Activated effector memory CD4-positive, alpha-beta T cell treated with anti-CD3 and anti-CD28 coated beads, Interleukin-2, amount 50 U/mL, for 16 hours (primary cell): ENCODE data around the gene SMC4.

ENCODE experiments used
- DNase-seq: peaks from one replicate; pipeline ENCODE4 v3.0.0-alpha.2; 2020

The SMC4 gene

GRCh38 chr3:160395297-160395696 lies 4.2 kb upstream of the SMC4 start:
- DNase-seq: no peak

GRCh38 chr3:160398820-160399124 lies 678 bp upstream of the SMC4 start:
- DNase-seq: no peak

- DNase-seq: peak; percentile 78
Measured at GRCh38 chr3:160400030-160400701, 716 bp downstream of the SMC4 start.

- DNase-seq: peak; percentile 71
Measured at GRCh38 chr3:160400702-160401150, 1.3 kb downstream of the SMC4 start.

GRCh38 chr3:160401291-160402095 lies 2.0 kb downstream of the SMC4 start:
- no peak for DNase-seq

GRCh38 chr3:160402221-160403027 lies 3.0 kb downstream of the SMC4 start:
- DNase-seq: no peak

- DNase-seq: no peak
Measured at GRCh38 chr3:160403028-160403545, 3.6 kb downstream of the SMC4 start.

- no peak for DNase-seq
Measured at GRCh38 chr3:160403796-160404470, 4.5 kb downstream of the SMC4 start.

GRCh38 chr3:160409812-160410610 lies 10.6 kb downstream of the SMC4 start:
- no peak for DNase-seq

GRCh38 chr3:160412477-160412876 lies 13.0 kb downstream of the SMC4 start:
- DNase-seq: no peak

GRCh38 chr3:160413613-160414248 lies 14.3 kb downstream of the SMC4 start:
- DNase-seq: peak; percentile 86

GRCh38 chr3:160417311-160417710 lies 17.9 kb downstream of the SMC4 start:
- no peak for DNase-seq

GRCh38 chr3:160427832-160428424 lies 28.5 kb downstream of the SMC4 start:
- no peak for DNase-seq

- DNase-seq: no peak
Measured at GRCh38 chr3:160434071-160434470, 34.6 kb downstream of the SMC4 start.

GRCh38 chr3:160435095-160435494 lies 35.6 kb downstream of the SMC4 start:
- DNase-seq: no peak

- DNase-seq: no peak
Measured at GRCh38 chr3:160435747-160436146, 36.3 kb downstream of the SMC4 start.

GRCh38 chr3:160437083-160437455 lies 37.6 kb downstream of the SMC4 start:
- no peak for DNase-seq

- no peak for DNase-seq
Measured at GRCh38 chr3:160440687-160441086, 41.2 kb downstream of the SMC4 start.

GRCh38 chr3:160444411-160444810 lies 45.0 kb downstream of the SMC4 start:
- no peak for DNase-seq

GRCh38 chr3:160445854-160446253 lies 46.4 kb downstream of the SMC4 start:
- DNase-seq: no peak

- no peak for DNase-seq
Measured at GRCh38 chr3:160446522-160447056, 47.1 kb downstream of the SMC4 start.
